ENCODE measurements around the gene VWC2L.

VWC2L gene

DNA sequence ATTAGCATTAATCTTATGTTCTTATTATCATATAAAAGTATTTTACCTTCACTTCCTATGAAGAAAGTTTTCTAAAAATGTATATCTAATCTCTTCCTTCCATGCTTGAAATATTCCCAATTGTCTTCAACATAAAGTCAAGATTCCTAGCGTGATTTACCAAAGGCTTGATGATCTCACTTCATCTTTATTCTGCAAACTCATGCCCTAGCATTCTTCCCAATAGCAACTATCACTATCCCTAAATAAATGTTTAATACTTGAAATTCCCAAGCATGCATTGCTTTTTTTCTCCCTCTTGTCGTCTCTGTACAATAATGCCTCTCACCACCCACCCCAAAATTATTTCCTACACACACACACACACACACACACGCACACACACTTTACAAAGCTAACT lies 125.8 kb downstream of the VWC2L start:
- DNase-seq (ENCODE audit: low read depth in 2 of 2) = no peak

- DNase-seq (ENCODE audit: low read depth in 2 of 2) = no peak
These were observed 127.1 kb downstream of the VWC2L start for GRCh38 chr2:214537929-214538328.

GRCh38 chr2:214542295-214542694 lies 131.4 kb downstream of the VWC2L start:
- DNase-seq (ENCODE audit: low read depth in 2 of 2) = no peak

DNA sequence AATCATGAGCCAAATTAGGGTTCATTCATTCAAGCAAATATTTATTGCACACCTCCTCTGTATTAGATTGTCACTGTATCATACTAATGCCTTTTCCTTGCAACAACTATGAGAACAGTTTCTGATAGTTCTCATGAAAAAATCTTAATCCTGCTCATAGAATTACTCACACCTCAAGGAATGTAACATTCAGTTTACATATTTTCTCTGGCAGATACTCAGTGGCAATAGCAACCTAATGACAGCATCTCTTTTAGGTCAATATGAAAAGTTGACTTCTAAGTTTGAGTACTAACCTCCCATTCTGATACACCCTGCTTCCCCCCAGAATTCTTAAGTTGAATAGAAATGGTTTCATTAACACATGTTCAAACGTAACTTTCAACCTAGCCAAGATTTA lies 132.0 kb downstream of the VWC2L start:
- peak in 1 of 2 experiments; percentile 25 for DNase-seq (ENCODE audit: low read depth in 2 of 2)

DNA sequence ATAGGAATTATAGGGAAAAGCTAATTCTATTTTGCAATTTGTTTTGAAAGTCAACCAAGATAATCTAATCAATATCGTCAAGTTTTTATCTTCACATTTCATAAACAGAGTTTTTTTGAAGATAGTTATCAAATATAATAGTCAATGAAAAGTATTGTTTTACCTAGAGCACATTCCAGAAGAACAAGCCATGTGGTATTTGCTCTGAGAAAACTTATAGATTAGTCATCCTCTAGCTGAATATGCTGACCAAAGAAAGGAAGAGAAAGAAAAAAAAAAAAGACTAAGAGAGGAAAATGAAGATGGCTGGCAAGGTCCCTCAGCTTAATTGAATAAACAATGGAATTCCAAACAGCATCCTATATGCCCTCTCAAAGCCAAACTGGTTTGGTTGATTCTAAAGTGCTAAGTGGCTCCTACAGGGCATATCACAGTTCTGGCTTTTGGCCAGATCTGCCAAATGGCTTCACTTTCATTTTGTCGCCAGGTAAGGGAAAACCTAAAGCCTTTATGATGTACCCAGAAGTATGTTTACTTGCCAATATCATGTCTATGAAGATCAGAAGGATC lies 132.6 kb downstream of the VWC2L start:
- peak in 1 of 2 experiments; percentile 27 for DNase-seq (ENCODE audit: low read depth in 2 of 2)

GRCh38 chr2:214545898-214546542 lies 135.2 kb downstream of the VWC2L start:
- DNase-seq (ENCODE audit: low read depth in 2 of 2) = no peak

GRCh38 chr2:214547931-214548330 lies 137.1 kb downstream of the VWC2L start:
- no peak for DNase-seq (ENCODE audit: low read depth in 2 of 2)

GRCh38 chr2:214549946-214550345 lies 139.1 kb downstream of the VWC2L start:
- no peak for DNase-seq (ENCODE audit: low read depth in 2 of 2)

DNA sequence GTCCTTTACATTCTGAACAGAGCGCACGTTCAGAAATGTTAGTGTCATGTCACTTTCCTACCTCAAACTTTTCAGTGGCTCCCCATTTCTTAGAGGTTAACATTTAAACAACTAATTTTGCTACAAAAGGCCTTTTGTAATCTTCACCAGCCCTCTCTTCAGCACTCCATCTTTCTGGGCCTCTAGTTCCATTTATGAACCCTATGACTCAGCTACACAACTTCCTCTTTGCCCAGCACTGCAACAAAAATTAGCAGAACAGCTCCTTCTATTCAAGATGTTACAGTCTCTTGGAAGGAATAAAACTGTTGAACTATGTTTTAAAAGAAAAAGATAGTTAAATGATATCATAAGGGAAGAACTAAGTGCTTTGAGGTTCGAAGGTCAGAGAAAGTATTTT lies 139.9 kb downstream of the VWC2L start:
- DNase-seq (ENCODE audit: low read depth in 2 of 2) = no peak

DNA sequence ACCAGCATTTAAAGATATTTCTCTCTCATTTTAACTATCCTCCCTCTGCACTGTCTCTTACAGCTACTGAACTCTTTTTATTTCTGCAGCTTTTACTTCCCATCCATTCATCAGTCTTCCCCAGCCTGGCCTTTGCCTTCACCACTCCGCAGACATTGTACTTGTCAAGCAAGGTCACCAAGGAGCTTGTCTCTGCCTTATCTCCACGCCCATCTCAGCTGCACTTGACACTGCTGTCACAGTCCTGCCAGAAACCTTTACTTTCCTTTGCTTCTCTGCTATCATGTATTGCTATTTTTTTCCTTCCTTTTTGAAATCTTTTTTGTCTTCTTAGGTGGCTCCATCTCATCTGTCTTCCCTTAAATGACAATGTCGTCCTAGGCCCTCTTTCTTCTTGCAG lies 147.0 kb downstream of the VWC2L start:
- no peak for DNase-seq (ENCODE audit: low read depth in 2 of 2)

GRCh38 chr2:214558341-214558740 lies 147.5 kb downstream of the VWC2L start:
- DNase-seq (ENCODE audit: low read depth in 2 of 2) = no peak

GRCh38 chr2:214560176-214560575 lies 149.3 kb downstream of the VWC2L start:
- no peak for DNase-seq (ENCODE audit: low read depth in 2 of 2)

DNA sequence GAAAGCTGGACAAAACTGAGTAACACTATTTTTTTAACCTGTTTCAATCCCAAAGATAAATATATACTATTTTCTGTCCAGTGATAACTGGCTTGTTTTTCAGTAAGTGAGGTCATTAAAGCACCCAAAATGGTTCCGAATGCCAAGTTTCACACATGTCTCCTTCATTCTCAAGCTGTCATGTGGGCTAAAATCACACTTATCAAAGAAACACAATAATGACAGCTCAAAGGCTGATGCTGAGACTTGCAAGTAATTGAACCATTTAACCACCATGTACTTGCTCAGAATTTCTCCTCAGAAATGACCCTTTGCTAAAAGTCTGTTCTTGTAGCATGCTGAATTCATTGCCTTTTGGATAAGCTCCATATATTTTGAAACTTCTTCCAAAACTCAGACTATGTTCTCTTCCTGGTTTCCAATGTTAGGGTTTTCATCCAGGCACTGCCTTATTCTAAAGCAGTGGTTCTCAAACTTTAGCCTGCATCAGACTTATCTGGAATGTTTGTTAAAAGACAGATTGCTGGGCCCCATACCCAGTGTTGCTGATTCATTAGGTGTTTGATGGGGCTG lies 149.8 kb downstream of the VWC2L start:
- no peak for DNase-seq (ENCODE audit: low read depth in 2 of 2)

DNA sequence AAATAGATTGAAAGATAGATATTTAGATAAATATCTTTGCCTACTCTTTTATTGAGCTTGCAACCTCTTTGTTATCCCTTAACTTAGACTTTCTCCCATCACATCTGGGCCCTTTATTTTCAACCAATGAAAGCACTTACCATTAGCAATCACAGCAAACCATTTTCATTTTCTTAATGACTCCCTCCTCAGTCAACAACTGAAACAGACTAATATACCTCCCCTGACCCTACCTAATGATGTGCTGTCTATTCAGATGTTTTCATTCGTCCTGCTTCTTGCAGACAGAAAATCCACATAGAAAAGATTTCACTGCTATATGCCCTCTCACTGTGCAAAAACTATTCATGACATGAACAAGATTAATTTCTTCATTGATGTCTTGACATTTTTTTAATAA lies 154.4 kb downstream of the VWC2L start:
- no peak for DNase-seq (ENCODE audit: low read depth in 2 of 2)

DNA sequence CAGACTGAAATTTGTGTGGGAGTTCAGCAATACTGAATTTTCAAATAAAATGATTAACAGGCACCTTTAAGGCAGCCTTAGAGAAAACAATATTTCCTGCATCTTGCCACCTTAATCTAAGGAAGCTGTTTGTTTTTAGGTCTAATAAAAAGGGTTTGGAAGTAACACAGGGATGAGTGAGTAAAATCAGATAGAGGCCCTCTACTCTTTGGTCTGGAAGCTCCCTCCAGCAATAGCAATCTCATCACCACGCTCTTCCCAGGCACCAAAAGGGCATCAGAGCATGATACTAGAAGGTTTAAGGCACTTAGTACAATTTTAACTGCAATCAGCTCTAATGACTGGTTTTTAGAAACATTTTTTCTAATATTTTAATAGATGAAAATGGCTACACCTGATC lies 155.6 kb downstream of the VWC2L start:
- no peak for DNase-seq (ENCODE audit: low read depth in 2 of 2)

DNA sequence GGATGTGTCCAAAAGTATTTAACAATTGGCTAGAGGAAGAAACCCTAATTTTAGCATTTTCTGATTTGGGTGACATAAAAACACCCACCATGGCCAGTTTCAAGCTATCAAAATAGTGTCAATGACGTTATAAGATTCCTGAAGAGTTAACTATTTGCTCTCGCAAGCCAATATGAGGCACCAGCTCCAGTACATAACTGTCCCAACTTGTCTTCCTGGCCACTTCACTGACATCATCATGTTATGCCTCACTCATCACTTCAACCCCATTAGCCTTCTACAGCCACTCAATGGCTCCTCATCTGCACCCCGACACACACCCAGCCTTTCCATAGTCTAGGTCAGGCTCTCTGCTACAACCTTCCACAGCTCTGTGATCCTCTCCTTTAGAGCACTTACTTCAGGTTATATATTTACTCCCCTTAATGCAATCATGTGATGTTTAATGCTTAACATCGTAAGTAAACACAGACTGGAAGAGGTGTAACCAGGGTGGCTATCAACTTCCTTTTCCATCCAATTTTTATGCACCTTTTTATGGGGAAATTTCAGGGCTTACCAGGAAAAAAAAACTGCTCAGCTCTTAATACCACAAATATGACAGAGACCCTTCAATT lies 158.7 kb downstream of the VWC2L start:
- no peak for DNase-seq (ENCODE audit: low read depth in 2 of 2)

DNA sequence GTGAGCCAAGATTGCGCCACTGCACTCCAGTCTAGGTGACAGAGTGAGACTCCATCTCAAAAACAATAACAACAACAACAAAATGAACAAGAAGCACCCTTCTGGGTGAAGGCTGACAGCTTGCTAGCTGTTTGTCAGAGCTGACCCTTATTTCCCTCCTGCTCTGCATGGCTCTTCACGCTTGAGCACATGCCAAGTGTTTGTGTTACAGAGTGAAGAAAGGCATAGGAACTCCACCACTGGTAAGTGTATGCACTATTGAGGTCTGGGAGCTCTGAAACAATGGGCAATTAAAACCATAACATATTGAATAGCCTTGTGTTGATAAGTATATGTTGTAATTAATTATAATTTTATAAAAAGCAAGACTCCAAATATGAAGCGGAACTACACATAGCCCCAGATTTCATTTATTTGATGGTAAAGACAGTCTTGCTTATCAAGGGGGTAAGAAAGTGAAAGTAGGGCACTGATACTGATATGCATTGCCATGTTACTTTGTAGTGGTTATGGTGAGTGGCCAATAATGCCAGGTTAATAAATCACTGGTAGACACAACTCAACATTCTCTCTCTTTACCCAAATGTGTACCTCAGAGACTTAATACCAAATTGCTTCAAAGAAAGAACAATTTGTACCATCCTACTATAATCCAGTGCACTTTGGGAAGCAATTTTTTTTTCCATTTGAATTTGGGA lies 163.4 kb downstream of the VWC2L start:
- no peak for DNase-seq (ENCODE audit: low read depth in 2 of 2)

- DNase-seq (ENCODE audit: low read depth in 2 of 2) = no peak
These were observed 164.2 kb downstream of the VWC2L start for GRCh38 chr2:214575030-214575429.

DNA sequence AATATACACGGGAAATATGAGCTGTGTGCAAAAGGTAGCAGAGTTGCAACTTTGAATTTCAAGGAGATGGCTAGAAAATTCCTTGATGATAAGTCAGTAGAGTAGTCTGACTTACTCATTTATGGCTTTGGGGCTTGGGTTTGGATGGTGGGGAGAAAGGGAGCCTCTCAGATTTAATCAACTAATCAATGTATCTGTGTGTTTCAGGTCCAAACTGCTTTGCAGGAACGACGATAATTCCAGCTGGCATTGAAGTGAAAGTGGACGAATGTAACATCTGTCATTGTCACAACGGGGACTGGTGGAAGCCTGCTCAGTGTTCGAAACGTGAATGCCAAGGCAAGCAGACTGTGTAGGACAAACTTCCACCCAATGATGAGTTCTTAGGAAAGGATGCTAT lies 164.6 kb downstream of the VWC2L start:
- DNase-seq (ENCODE audit: low read depth in 2 of 2) = no peak

- no peak for DNase-seq (ENCODE audit: low read depth in 2 of 2)
These were observed 166.9 kb downstream of the VWC2L start for GRCh38 chr2:214577769-214578168.

DNA sequence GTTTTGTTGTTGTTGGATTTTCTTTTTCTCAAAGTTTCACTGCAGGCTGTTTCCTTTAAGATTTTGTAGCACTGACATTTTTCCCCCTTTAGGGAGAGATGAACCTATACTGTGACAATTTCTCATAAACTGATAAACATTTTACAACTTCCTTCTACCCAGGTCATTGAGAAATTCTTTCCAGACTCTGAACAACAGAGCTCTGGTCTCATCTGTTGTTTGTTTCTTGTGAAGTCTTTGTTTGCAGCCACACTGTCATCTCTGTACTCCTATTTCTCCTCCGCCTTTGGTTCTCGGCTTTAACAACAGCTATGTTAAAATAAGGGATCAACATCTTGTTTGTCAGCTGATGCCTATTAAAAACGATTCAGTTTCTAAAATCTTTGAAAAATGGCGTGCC lies 167.6 kb downstream of the VWC2L start:
- no peak for DNase-seq (ENCODE audit: low read depth in 2 of 2)

- DNase-seq (ENCODE audit: low read depth in 2 of 2) = no peak
These were observed 168.2 kb downstream of the VWC2L start for GRCh38 chr2:214579035-214579434.

- no peak for DNase-seq (ENCODE audit: low read depth in 2 of 2)
These were observed 176.6 kb downstream of the VWC2L start for GRCh38 chr2:214587442-214587841.
